GM21576 (cell line): ENCODE results near the gene DUSP5.
"Not testable (repeated sequence)": the region's sequence is repeated elsewhere in the genome, so short reads cannot be mapped to it uniquely, and the experiment has no call there.

Source experiments
- ATAC-seq: cut with Tn5 transposase; IDR thresholded peaks from one replicate; pipeline ENCODE4 v1.9.1; 2021; ENCODE audit warnings: mild to moderate bottlenecking, moderate library complexity; ENCODE audit not compliant: unreplicated experiment

The DUSP5 gene

DNA sequence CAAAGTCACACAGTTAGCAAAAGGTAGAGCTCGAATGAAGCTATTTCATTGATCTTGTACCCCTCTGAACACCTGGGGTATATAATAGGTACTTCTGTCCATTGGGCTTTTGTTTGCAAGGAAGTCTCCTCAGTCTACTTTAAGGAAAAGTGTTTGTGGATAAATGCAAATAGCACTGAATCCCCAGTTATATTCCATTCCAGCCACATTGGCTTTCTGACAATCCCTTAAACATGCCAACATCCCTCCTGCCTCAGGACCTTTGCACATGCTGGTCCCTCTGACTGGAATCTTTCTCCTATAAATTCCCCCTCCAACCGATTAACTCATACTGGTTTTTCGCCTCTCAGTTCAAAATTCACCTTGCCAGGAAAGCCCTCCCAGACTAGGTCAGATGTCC lies 17.1 kb downstream of the DUSP5 start:
- ATAC-seq: no peak

DNA sequence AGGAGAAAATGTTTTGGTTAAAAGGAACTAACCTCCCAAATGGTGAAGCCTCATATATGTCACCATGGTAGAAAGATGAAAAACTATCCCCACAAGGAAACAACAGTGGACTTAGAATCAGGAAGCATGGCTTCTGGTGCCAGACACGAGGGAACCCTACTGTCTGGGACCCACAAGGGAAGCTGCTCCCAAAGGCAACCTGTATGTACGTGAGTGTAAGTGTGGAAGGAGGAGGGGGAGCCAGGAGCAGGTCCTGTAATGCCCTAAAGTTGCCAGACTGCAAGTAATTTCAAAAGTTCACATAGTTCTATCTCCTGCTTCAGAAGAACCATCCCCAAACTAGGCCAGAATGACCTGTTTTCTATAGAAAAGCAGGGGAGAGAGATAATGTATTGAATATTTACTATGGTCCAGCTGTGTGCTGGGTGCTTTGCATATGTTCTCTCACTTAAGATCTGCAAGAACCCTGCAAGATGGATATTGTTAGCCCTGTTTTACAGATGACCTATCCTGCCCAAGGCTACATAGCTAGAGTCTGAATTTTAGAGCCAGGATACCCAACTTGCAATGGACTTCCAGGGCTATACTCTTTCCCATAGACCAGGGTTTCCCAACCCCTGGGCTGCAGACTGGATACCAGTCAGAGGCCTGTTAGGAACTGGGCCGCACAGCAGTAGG lies 19.2 kb downstream of the DUSP5 start:
- ATAC-seq: no peak

DNA sequence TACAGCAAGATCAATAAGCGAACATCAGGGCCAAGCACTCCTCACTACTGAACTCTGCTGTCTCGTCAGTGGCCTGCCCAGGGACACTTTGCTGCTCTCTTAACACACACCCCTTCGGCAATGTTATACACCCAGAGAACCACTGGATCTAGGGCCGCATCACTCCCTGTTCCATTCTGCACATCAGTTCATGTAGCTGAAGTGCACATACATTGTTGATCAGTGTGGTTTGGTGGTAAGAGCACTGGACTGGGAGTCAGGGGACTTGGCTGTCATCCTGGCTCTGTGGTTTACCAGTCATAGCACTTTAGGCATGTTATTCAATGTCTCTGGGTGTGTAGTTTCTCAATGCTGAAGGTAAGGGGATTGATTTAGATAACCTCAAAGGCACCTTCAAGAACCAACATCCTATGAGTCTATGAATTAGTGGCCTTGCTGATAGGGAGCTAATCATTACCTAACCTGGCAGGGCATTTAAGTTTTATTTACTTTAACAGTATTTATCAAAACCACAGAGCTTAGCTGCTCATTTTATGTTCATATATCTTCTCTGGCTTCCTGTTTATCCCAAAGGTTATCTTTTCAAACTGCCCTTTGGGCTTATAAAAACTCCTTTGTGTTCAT lies 24.8 kb downstream of the DUSP5 start:
- no peak for ATAC-seq

DNA sequence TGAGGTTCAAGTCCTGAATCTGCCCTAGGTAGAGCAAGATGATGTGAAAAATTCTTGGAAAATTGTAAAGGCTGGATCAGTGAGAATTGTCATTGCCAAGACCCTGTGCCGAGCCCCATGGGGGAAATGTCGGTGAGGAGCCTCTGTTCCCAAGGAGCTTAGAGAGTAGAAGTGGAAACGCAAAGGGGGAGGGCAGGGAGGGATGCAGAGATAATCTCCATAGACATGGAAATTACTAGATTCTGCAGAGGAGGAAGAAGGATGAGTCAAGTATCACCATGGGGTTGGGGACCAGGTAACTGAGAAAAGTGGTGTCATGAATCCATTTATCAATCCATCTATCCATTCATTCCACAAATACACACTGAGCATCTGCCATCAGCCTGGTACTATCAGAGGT lies 26.0 kb downstream of the DUSP5 start:
- no peak for ATAC-seq

DNA sequence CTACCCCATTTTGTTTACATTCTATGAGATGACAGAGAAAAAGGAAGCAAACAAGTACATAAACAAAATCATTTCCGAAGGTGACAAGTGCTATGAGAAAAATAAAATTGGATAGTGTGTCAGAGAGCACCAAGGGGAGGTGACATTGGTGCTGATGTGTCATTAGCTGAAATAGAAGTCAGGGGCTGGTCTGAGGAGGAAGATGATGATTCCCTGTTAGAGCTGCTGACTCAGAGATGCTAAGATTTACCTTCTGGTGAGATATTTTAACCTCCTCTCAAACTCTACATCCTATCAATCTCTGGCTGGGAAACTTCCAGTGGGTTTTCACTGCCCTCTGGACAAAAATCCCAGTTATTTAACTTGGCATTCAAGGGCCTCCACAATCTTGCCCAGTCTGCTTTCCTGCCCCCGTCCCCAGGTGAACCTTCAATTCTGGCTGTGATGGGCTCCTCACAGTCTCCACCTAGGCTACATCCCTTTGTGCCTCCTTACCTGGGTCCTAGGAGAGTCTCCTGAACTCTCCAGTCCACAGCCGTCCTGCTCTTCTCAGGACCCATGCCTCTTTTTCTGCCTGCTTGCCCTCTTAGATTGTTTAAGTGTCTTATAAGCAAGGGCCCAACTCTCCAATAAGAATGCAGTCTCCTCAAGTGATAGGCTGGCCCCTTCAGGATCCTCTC lies 26.6 kb downstream of the DUSP5 start:
- ATAC-seq: no peak

DNA sequence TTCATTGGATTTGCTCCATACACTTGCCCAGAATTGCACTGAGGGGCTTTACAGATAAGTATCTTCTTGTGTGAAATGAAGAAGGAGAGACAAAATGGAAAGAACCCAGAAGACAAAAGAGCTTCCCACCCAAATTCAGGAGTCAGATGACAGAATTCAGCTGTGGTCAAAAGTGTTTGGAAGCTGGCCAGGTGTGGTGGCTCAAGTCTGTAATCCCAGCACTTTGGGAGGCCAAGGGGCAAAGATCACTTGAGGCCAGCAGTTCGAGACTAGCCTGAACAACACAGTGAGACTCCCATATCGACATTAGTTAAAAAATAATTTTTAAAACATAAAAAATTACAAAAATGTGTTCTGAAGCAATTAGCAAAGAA lies 27.1 kb downstream of the DUSP5 start:
- no peak for ATAC-seq

DNA sequence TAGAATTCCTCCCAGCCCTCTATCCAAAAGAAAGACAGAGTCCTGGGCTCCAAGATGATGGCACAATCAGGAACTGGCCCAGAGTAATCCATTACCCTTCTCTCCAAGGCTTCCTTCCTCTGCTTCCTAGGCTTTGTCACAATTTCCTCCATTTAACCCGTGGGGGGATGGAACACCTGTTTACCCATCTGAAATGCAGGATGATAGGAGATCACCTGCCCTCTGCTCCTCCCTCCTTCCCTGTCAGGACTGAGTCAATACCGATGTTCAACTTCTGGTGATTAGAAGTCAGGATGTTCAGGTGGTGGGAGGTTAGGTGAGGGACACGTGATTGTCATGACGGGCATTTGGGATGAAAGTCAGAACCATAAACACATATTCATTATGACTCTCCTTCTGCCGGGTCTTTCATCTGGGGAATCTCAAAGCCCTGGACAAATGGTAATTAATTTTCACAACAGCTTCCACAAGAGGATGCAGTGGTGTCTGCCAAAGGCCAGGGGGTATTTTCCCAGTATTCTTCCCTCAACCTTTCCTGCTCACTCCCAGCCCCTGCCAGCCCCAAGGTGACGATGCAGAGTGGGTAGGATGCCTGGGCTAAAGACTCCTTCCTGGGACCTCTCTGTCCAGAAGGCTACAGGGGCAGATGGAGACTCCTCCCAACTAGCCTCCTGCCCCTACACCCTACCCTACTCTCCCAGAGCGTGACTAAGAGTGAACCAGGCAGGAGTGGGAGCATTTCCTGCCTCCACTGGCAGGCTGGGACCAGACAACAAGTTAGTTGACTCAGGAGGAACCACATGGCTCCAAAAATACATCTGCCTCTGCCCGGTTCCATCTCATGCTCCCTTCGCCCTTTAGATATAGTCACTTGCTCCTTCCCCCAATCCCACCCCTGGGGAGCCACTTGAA lies 27.9 kb downstream of the DUSP5 start:
- ATAC-seq: no peak

DNA sequence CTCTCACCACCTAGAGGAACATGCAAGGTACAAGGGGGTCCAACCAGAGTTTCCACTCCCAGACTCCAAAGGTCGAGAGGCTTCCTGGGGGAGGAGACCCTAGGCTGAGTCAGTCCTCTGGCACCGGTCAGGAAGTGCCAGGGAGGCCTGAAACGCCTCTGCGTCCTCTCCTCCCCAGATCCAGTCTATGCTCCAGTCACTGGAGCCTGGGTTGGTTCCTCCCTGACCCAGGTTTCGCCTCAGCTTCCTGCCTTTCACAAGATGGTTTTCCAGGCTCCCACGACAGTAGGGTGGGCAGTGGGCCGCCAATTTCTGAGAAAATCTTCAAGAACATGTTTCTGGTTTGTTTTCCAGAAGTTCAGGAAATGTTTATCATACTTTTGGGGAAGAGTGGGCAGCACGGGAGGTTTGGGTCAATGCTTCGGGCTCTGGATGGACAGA lies 30.0 kb downstream of the DUSP5 start:
- no peak for ATAC-seq

DNA sequence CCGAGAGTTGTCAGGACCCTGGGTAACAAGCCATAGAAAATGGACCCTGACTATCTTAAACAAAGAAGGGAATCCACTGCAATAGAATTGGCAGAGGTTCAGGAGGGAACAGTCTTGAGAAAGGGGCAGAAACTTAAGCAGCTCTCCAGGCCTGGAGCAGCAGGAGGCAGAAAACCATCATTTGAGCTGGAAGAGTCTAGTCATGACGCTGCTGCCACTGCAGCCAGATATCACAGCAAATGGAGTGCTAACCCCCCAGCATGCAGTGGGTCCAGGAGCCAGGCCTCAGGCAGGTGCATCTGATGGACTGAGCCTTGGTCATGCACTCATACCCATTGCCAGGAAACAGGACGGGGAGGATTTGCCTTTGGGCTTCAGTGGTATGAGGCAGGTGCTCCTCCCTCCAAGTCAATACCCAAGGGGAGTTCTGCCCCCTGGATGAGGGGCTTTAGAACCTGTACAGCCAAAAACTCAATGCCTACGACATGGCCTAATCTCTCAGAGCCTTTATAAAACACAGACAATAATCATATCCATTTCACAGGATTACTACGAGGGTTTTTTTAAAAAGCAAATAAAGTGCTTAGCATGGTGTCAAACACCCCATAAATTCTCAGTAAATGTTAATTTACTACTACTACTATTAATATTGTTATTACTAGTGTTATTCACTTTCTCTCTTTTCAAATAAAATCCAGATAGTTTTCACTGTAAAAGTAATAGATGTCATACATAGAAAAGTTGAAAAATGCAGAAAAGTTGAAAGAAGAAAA lies 30.7 kb downstream of the DUSP5 start:
- no peak for ATAC-seq

DNA sequence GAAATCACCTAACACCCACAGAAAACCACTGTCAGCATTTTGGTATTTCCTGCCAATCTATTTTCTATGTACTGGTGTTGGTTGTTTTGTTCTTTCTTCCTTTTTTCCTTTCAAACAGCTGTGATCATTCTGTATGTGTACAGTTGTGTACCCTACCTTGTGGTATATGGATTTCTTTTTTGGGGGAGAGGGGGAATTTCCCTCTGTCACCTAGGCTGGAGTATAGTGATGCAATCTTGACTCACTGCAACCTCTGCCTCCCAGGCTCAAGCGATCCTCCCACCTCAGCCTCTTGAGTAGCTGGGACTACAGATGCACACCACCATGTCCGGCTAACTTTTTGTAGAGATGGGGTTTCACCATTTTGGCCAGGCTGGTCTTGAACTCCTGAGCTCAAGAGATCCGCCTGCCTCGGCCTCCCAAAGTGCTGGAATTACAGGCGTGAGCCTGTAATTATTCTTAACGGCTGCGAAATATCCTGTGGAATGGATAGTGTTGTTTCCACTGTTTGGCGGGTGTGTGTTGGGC lies 31.4 kb downstream of the DUSP5 start:
- ATAC-seq: peak; percentile 76

DNA sequence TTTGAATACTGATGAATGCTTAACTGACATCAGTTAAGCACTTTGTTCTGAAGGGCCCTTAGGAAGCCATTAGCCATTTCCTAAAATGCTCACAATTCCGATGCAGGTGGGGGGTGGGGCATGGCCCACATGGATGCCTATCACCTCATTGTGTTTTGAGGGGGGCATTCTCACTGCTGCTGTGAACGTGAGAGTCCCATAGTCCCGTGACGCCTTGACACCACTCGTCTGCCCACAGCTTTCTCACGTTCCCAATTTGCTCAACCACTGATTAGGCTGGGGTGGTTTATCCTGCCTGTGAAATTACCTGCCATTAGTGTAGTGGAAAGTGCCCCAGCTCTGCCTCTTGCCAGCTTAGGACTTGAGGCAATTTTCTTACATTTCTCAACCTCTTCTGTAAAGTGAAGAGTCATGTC lies 31.9 kb downstream of the DUSP5 start:
- no peak for ATAC-seq

DNA sequence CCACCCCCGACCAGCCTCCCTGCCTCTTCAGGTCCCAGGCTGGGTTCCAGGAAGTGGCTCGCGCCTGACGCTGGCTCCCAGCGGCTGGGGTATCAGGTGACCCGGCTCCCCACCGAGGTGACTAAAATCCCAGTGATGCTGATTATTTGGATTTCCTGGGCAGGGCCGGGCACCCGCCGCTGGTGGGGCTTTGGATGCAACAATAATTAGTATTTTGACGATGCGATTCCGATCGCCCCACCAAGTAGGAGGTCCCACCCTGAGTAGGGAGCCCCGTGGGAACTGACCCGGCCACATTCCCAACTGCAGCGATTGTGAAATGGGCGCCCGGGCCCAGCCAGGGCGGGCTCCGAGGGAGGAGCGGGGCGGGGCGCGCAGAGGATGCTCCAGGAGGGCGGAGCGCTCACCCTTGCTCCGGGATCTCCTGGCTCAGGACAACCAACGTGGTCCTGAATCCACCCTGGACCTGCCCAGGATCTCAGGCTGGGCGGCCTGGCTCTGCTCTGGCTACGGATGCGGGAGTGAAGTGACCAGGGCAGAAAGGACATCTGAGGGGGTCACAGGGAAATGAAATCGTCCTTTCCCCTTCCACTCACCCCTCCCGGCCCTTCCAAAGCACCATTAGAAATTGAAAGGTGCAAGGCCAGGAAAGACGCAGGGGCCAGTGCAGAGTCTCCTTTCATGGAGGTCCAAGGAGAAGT lies 32.6 kb downstream of the DUSP5 start:
- no peak for ATAC-seq

DNA sequence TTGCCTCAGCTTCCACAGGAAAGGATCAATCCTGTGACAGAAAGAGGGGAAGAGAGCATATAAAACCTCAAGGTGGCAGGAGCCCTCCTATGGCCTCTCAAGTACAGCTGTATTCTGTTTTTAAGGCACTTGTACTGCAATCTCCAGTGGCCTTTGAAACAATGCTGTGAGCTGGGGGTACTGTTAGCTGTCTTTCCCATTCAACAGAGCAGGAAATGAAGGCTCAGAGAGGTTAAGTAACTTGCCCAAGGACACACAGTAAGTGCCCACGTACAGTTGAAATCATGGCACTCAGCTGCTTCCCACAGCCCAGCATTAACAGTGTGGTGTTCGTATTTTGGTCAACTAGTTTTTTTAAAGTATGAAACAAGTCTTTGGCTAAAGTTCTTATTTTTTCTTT lies 34.0 kb downstream of the DUSP5 start:
- ATAC-seq: no peak

DNA sequence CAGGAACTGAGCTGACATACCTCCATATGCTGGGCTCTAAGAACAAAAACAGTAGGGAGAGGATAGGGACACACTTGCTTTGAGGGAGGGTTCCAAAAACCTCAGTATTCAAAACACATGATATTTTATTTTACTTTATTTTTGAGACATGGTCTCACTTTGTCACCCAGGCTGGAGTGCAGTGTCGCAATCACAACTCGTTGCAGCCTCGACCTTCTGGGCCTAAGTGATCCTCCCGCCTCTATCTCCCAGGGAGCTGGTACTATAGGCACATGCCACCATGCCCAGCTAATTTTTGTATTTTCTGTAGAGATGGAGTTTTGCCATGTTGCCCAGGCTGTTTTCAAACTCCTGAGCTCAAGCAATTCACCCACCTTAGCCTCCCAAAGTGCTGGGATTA lies 34.9 kb downstream of the DUSP5 start:
- ATAC-seq: not testable (repeated sequence)

DNA sequence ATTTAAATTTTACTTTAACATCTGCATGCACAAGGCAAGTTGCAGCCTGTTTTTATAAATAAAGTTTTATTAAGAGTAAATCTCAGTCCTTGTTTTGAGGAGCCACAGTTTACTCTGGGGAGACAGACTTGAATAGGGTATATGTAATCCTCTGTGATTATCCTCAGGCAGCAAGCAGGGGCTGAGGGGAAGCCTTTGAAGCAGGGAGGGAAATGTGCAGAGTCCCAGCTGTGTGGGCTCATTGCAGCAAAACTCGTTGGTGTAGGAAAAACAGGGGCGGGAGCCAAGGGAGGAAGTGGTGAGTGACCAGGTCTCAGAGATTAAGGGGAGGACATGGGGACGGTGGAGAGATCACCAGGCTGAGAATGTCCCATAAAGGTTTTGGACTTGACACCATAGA lies 35.4 kb downstream of the DUSP5 start:
- no peak for ATAC-seq

DNA sequence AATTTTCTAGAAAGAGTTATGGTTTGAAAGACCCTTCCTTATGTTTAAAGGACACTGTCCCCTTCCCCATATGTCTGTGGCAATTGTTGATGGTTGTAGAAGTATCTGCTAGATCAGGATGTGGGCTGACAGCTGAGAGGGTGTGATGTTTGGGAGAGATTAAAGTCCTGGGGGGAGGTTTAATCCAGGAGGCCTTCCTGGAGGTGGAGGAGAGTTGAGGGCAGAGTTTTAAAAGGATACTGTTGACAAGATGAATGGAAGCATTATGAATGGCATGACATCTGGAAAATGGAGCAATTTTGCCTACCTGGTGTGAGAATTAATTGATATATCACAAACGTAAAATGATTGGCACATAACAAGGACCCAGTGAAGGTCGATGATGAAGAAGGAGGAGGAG lies 36.9 kb downstream of the DUSP5 start:
- ATAC-seq: no peak

DNA sequence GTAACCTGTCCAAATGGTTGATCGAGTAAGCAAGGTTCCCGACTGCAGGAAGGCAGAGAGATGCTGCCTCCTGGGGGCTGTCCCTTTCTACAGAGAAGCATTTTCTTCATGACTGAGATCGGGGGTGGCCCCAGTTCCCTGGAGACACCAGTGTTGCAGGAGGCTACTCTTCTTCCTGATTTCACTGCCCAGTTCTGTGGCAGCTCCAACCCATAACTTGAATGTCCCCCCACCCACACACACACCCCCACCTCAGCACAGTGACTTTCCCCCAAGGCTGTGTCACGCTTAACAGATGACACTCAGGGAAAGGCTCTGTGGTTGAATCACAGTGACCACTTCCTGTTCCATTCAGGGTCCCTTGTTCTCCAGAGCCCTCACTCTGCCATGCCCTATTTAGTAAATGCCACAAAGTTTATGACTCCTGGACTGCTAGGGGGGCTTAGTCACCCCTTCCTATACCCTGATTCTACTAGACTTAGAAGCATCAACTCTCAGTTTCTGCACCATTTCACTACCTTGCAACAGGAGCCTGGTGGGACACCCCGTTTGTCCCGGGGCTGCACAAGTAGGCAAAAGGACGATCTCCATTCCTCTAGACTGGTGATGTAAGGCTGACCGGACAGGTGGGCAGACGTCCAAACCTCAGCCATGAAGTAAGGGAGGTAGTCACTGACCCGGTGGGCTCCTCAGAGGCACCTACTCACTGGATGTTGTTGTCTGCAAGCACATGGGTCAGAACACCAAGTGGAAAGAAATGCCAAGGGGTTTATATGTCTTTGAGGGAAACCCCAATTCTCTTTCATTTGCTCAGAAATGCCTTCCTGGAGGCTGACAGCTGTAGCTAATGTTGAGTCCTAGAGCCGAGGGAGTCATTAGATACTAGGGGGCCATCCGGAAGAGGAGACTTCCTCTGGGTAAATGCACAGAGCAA lies 38.5 kb downstream of the DUSP5 start:
- peak; percentile 80 for ATAC-seq

DNA sequence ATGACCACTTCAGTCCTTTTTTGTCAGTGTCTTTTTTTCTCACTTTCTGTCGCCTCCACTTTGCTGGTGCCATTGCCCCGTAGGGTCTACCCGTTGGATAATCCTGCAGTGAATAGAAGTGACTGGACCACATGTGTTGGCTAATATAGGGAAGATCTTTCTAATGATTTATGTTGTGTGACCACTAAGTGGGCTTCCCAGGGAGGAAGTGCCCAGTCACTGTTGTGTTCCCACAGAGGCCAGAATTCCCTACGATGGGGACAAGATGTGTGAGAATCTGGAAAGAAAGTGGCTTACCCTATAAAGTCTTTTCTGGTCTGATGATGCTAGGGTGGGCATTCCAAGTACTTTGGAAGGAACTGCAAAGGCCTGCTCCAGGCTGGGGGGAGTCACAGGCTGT lies 41.4 kb downstream of the DUSP5 start:
- ATAC-seq: no peak

DNA sequence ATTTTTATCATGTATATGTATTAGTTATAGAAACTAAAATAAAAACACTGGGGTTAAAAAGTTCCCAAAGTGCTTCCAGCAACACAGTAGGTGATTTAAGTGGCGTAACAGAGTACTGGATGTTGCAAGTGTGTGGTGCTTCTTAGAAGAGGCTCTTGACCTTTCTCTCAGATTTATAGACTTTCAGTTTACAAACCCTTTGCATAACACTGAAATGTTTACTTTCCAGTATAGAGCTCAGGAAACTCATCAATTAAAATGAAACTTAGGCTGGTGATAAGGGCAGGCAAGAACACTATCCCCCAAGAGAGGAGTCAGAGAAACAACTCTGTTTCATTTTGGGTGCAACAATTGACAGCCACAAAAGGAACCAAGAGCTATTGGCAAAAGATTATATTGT lies 42.3 kb downstream of the DUSP5 start:
- ATAC-seq: no peak
